GM13977 (cell line): ENCODE measurements around the gene SSBP4.
A peak's percentile ranks its signal among the peaks of the same experiment; 100 is the strongest.

ENCODE experiments used
- DNase-seq: peaks from one replicate; pipeline ENCODE4 v3.0.0; 2012; ENCODE audit warnings: low spot score
- in situ Hi-C: fragments of 300-500 bp; cut with MboI; formaldehyde crosslinking; loops from one replicate; pipeline ENCODE4 v1.12.0; 2022; ENCODE audit warnings: low sequenced_read_pairs, low pct_unique_long_range_greater_than_20kb, mixed read lengths, inconsistent platforms; ENCODE audit not compliant: unreplicated experiment
- TF ChIP-seq, protein P1 (sequence below): IDR thresholded peaks from 2 replicates; pipeline ENCODE4 v1.5.1; 2012; ENCODE audit warnings: mild to moderate bottlenecking, control low read depth; ENCODE audit not compliant: insufficient read depth; ENCODE audit errors: extremely low read depth, missing control alignments

Gene SSBP4

DNA sequence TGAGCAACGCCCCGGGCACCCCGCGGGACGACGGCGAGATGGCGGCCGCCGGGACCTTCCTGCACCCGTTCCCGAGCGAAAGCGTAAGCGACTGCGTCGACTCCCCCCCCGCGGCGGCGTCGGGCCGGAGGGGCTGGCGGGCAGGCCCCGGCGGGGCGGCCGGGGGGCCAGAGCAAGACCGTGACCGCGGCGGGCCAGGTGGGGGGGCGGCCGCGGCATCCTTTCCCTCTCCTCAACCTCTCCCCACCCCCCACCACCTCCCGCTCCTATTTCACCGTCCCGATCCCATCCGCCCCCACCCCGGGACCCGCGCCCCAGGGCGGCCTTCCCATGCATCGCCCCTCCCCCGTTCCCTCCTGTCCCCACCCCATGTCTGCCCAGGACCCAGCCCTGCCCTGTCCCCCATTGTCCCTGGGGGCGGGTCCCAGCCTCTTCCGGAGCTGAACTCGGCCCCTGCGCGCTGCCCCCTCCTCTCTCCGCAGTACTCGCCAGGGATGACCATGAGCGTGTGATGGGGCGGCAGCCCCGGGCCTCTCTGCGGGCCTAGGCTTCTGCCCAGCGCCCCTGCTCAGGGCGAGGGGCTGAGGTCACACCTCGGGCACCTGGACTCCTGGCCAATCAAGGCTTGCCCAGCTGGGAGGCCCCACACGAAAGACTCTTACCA lies 14.7 kb downstream of the SSBP4 start:
- in situ Hi-C loops, result no loop called here
- no peak for DNase-seq

DNA sequence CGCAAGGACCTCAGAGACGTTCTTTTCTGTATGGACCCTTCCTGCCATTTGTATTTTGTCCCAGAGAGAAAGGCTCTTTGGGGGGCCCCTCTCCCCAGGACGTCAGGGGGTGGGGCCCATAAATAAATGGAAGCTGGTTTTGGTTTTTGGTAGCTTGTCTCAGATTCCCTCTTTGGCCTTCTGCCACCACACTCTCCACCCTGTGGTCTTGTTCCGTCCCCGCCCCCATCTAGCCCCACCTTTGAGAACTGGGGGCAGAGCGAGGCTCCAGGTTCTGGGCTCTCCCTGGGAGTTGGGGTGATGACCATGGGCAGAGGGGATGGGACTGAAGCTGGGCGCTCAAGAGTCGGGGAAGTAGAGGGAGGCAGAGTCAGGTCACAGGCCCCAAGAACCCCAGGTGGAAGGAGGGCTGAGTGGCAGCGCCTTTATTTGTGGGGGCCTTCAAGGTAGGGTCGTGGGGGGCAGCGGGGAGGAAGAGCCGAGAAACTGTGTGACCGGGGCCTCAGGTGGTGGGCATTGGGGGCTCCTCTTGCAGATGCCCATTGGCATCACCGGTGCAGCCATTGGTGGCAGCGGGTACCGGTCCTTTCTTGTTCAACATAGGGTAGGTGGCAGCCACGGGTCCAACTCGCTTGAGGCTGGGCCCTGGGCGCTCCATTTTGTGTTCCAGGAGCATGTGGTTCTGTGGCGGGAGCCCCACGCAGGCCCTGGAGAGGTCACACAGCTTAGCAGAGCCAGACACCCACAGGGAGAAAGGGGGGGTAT lies 15.4 kb downstream of the SSBP4 start:
- in situ Hi-C loops, result no loop called here
- TF ChIP-seq, protein P1, sequence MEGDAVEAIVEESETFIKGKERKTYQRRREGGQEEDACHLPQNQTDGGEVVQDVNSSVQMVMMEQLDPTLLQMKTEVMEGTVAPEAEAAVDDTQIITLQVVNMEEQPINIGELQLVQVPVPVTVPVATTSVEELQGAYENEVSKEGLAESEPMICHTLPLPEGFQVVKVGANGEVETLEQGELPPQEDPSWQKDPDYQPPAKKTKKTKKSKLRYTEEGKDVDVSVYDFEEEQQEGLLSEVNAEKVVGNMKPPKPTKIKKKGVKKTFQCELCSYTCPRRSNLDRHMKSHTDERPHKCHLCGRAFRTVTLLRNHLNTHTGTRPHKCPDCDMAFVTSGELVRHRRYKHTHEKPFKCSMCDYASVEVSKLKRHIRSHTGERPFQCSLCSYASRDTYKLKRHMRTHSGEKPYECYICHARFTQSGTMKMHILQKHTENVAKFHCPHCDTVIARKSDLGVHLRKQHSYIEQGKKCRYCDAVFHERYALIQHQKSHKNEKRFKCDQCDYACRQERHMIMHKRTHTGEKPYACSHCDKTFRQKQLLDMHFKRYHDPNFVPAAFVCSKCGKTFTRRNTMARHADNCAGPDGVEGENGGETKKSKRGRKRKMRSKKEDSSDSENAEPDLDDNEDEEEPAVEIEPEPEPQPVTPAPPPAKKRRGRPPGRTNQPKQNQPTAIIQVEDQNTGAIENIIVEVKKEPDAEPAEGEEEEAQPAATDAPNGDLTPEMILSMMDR, result no peak
- DNase-seq, result no peak

More for the DNA sequence above, 14.7 kb downstream of the SSBP4 start:
- TF ChIP-seq, protein P1, result no peak

DNA sequence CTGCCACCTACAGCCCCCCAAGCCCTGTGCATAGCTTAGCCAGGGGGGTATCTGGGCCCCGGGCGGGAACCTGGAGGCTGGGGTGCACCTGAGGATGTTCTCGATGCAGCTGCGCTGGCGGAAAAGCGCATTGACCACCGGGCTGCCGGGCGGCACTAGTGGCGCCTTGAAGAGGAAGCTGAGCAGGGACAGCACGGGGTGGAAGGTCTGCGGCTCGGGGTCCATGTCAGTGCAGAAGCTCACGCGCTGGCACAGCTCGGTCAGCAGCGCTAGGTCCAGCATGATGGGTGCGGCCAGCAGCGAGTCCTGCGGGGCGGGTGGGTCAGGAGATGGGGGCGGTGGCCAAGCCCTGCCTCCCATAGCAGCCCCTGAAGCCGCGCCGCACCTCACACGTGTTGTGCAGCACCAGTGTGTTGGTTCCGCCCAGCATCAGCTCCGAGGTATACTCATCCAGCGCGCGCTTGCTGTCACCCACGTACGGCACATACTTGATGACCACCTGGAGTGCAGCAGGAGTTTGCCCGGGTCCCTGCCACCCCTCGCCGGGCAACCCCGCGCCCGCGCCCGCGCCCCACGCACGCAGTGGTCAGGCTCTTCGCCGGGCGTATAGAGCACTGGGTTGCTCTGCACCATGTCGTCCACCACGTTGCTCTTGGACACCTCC lies 16.1 kb downstream of the SSBP4 start:
- in situ Hi-C loops, result no loop called here
- TF ChIP-seq, protein P1, result no peak
- DNase-seq, result no peak

DNA sequence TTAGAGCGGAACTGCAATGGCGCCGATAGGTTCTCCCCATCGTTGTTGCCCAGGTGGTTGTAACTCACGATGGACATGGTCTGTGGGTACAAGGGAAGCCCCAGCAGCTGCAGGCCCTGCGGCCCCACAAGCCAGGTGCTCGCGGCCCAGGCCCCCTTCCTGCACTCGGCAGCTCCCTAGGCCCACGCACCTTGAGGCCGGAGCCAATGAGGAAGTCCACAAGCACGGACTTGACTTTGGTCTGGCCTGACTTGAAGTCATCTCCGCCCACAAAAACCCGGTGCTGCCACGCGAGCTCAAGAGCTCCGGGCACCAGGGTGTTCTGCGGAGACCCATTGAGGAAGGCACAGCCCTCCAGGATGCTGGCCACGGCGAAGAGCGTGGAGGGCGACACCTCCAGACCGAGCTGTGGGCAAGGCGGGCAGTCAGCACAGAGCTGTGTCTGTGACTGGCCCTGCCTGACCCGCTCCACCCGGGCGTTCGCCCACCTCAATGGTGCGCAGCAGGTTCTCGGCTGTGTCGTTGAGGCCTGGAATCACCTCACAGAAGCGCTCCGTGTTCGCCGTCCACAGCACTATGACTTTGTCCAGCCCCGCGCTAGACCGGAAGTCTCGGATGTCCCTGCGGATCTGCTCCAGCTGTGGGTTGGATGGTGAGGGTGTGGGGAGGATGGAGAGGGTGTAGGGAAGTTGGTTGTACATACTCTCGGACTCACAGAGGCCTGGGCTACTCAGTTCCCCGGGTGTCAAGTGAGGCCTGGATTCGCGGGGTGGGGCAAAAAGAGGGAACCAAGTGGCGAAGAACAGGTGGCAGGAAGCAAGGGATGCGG lies 16.9 kb downstream of the SSBP4 start:
- no peak for DNase-seq
- TF ChIP-seq, protein P1, result no peak
- in situ Hi-C loops, result no loop called here

DNA sequence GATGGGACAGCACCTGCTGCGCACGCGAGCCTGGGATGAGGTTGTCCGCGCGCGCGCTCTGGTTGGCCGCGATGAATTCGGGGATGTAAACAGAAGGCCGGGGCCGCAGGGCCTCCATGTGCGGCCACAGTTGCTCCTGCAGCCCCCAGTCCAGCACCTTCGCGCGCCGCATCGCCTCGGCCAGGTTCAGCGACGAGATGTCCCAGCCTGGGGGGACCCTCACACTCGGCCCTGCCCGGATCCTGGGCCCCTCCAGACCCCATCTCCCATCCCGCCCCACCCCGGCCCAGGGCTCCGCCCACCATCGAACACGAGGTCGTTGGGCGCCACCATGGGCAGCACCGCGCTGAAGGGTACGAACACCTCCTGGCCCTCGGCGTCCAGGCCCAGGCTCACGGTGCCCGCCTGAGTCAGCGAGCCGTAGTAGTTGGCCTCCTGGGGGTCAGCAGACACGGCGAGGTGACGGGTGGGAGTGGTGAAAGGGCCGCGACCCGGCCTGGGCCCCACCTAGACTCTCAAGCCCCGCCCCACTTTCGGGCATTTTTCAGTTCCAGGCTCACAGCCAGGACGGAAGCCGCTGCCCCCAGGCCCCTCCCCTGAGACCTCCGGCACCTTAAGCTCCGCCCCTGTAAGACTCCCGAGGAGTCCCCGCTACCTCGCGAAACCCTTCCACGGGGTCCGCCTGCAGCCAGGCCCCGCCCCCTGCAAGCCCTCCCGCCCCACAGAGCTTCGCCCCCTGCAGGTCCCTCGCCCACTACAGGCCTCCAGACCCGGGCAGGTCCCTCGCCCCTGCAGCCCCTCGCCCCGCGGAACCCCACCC lies 17.7 kb downstream of the SSBP4 start:
- in situ Hi-C loops, result no loop called here
- peak; percentile 97 for DNase-seq
- TF ChIP-seq, protein P1, result no peak
